SKM-1 (cell line): Measurements from ENCODE around the gene ARHGAP15.

Source experiments
- DNase-seq: peaks from one replicate; lab custom pipeline; 2025; ENCODE audit not compliant: unreplicated experiment; lab: John Stamatoyannopoulos, UW

The ARHGAP15 gene

GRCh38 chr2:143169105-143169504, 39.9 kb downstream of the ARHGAP15 start:
- DNase-seq, result no peak

DNA sequence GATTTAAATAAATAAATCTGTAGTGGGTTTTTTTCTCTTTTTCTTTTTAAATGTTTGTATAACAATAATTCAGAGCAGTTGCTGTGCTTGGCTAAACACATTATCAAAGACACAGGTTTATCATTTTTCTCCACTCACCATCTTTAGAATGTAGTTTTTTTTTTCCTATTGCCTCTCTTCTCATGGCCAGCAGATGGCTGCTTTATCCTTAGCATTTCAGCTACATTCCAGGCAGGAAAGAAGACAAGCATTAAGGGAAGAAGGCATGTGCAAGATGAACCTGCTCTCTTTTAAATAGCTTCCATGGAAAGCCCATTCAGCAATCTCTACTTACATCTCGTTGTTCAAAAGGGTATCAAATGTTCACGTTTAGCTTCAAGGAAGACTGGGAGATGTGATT, 42.6 kb downstream of the ARHGAP15 start:
- DNase-seq, result no peak

- DNase-seq, result no peak
These were observed 46.2 kb downstream of the ARHGAP15 start for GRCh38 chr2:143175438-143175837.

DNA sequence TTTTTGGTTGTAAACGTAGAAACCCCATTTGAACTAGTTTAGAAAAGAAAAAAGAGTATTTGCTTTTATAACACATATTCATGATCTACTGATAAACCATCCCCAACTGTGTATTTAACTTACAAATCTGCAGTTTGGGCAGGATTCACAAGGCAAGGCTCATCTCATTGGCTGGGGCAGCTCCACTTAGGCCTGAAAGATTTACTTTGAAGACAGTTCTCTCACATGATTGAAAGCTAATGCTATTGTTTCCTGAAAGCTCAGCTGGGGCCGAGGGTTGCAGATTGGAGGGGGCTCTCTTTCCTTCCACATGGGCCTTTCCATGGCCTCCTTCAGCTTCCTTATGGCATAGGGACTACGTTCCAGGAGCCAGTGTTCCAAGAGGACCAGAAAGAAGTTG, 47.4 kb downstream of the ARHGAP15 start:
- DNase-seq, result no peak

DNA sequence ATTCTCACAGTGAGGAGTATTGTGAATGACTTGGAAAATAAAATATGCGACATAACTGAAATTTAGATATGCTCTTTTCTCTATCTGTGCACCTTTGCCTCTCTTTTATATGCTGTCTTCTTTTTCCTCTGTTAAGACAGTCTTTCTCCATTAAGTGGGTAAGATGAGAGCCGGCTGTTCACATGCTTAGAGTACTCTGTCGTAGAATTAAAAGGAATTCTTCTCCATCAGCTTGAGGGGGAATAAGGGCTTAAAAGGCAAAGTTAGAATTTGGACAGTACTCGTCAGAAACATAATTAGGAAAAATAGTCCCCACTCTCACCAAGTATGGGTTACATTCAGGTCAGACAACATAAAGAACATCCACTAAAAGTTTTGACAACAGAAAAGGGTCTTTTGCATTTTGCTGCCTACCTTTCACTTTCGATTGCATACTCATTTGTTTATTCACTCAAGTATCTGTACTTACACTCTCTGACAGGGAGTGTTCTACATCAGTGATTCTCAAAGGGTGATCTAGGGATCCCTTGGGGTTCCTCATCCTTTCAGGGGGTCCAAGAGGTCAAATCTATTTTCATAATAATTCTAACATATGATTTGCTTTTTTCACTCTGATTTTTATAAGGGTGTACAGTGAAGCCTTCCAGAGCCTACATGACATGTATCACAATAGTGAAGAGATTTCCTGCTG, 48.0 kb downstream of the ARHGAP15 start:
- DNase-seq, result no peak

- no peak for DNase-seq
These were observed 52.3 kb downstream of the ARHGAP15 start for GRCh38 chr2:143181494-143181893.

DNA sequence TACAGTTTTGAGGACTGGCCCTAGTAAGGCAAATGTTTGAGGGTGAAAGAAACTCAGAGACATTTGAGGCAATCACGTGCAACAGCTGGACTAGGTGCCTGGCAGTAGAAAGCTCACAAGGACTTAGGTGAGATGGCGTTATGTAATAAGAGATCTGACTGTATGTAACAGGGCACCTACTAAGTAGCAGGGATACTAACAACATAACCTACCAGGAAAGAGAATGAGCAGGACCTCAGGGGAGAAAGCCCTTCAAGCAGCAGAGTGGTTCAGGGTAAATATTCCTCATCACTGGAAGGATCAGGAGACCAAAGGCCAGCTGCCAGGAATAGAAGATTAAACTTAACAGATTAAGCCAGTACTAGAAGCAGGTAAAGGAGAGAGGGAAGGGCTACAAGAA, 53.4 kb downstream of the ARHGAP15 start:
- no peak for DNase-seq

DNA sequence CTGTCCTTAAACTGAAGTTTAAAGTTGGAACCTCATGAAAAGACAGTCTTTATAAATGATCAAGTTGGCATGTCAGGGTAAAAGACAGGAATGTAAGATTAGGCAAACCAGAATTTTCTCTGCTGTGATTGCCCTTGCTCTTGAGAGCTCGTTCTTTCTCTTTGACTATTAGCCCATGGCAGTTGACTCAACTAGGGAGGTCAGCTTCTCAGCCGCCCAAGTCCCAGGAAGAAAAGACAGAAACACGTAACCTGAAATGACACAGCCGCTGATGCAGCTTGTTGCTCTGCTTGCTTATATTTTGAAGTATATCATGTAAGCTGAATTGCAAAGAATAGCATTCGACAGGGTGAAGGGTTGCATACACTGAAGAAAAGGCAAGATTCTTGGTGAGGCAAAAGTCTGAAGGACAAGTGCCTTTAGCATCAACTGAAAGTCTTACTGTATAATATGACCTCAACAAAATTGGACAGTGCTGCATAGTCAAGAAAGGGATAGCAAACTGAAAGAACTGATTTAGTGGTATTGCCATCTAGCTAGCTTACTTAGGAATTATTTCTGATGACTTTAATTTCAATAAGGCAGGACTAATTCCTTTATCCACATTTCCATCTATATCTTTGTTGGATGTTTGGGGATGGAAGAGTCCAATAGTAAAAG, 54.7 kb downstream of the ARHGAP15 start:
- DNase-seq, result no peak

GRCh38 chr2:143186876-143187275, 57.7 kb downstream of the ARHGAP15 start:
- no peak for DNase-seq

DNA sequence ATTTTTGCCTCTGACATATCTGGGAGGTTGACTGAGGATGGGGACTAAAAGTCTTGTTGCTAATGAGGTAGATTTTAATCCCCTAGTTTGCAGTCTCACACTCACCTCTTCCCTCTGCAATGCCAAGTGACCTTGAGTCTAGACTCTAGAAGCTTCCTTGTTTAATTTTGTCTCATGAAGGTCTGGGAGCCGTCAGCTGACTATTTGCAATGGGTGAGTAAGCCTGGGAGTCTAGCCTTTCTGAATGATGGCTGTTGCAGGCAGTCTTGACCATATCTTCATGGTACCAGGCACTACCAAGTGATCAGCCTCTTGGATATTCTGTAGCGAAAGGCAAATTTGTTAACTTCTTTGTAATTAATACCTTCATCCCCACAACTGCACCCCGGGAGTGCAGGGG, 61.2 kb downstream of the ARHGAP15 start:
- DNase-seq, result no peak

DNA sequence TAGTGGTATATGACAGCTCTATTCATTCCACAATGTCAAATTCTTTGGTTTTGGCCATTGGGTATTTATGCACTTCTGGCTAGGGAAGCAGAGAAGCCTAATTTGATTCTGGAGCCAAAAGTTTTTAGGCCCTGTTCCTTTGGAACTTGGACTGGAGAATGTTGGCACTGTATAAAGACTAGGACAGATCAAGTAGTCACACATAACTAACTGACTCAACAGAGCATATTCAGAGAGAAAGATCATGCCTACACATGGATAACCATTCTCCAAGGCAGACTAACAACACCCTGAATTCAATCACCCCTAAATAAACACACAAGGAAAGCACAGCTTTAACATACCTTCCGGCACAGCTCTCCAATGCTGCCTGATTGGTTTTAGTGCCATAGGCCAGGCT, 62.9 kb downstream of the ARHGAP15 start:
- no peak for DNase-seq

- DNase-seq, result no peak
These were observed 63.5 kb downstream of the ARHGAP15 start for GRCh38 chr2:143192716-143193115.

DNA sequence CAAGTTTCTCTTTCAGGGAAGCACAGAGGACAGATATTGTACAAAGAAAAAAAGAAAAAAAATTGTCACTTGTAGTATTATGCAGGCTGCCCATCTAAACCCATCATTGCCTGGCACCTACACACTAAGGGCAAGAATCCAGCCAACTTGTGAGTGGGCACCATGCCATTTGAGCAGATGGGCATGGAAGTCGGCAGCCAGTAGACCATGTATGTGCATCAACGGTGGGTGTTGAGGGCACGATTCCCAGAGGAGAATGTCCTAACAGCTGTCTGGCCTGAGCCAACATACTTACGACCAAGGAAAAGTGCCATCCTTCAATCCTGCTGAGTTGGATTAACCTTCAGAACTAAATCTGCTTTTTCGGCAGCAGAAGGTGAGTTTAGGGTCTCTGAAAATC, 63.9 kb downstream of the ARHGAP15 start:
- no peak for DNase-seq

GRCh38 chr2:143195511-143195910, 66.3 kb downstream of the ARHGAP15 start:
- no peak for DNase-seq

DNA sequence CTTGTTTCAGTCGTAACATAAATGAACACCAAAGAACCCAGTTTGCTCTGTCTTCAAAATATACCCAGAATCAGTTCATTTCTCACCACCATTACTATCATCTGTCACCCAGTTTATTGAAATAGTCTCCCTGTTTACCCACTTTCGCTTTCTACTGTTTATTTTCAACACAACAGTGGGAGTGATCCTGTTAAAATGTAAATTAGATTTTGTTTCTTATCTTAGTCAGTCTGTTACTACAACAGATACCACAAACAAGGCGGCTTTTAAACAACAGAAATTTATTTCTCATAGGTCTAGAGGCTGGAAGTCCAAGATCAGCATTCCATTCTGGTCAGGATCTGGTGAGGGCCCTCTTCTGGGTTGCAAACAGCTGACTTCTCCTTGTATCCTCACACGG, 74.8 kb downstream of the ARHGAP15 start:
- no peak for DNase-seq

- DNase-seq, result no peak
These were observed 76.0 kb downstream of the ARHGAP15 start for GRCh38 chr2:143205106-143205764.

- no peak for DNase-seq
These were observed 80.6 kb downstream of the ARHGAP15 start for GRCh38 chr2:143209570-143210445.

GRCh38 chr2:143210446-143210819, 81.2 kb downstream of the ARHGAP15 start:
- DNase-seq, result no peak

GRCh38 chr2:143217512-143218115, 88.4 kb downstream of the ARHGAP15 start:
- DNase-seq, result peak; percentile 77

DNA sequence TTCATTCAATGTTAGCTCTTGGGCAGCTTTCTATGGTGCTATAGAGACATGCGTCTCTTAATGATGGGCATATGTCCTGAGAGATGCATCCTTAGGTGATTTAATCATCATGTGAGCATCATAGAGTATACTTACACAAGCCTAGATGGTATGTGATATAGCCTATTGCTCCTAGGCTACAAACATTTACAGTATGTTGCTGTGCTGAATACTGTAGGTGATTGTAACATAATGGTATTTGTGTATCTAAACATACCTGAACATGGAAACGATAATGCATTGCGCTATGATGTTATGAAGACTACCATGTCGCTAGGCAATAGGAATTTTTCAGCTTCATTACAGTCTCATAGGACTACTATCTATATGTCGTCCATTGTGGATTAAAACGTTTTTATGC, 89.4 kb downstream of the ARHGAP15 start:
- no peak for DNase-seq

- DNase-seq, result no peak
These were observed 90.0 kb downstream of the ARHGAP15 start for GRCh38 chr2:143219266-143219665.
